IMR-90 (cell line): ENCODE measurements around the gene CYTH2.

Experiments used
- BHLHE40 ChIP-seq: fragments of 150-350 bp; IDR thresholded peaks from 2 replicates; pipeline ENCODE4 v1.6.1; 2016; ENCODE audit warnings: mild to moderate bottlenecking, low read depth, low read length
- CEBPB ChIP-seq: IDR thresholded peaks from 2 replicates; pipeline ENCODE4 v1.6.1; 2012; ENCODE audit warnings: low read depth, low read length, improper control_type of control experiment
- CHD1 ChIP-seq: IDR thresholded peaks from 2 replicates; pipeline ENCODE4 v1.6.1; 2012; ENCODE audit warnings: low read depth, low read length, improper control_type of control experiment
- CTCF ChIP-seq: conservative IDR thresholded peaks from 2 replicates; pipeline ENCODE4 v1.5.1; 2012; ENCODE audit warnings: mild to moderate bottlenecking, low read depth, low read length, improper control_type of control experiment
- FOS ChIP-seq: fragments of 150-350 bp; IDR thresholded peaks from 2 replicates; pipeline ENCODE4 v1.6.1; 2016; ENCODE audit warnings: low read depth, low read length
- MAFK ChIP-seq: IDR thresholded peaks from 2 replicates; pipeline ENCODE4 v1.6.1; 2012; ENCODE audit warnings: low read depth, low read length, improper control_type of control experiment
- MAZ ChIP-seq: IDR thresholded peaks from 2 replicates; pipeline ENCODE4 v1.6.1; 2012; ENCODE audit warnings: low read depth, mild to moderate bottlenecking, low read length, improper control_type of control experiment, moderate library complexity, borderline replicate concordance
- MXI1 ChIP-seq: IDR thresholded peaks from 2 replicates; pipeline ENCODE4 v1.6.1; 2012; ENCODE audit warnings: low read depth, mild to moderate bottlenecking, low read length, moderate library complexity, borderline replicate concordance
- POLR2A ChIP-seq: IDR thresholded peaks from 2 replicates; pipeline ENCODE4 v1.6.1; 2012; ENCODE audit warnings: mild to moderate bottlenecking, low read depth, low read length
- RAD21 ChIP-seq: IDR thresholded peaks from 2 replicates; pipeline ENCODE4 v1.6.1; 2012; ENCODE audit warnings: low read length, improper control_type of control experiment
- RCOR1 ChIP-seq: IDR thresholded peaks from 2 replicates; pipeline ENCODE4 v1.6.1; 2012; ENCODE audit warnings: mild to moderate bottlenecking, low read length, improper control_type of control experiment; ENCODE audit not compliant: insufficient replicate concordance
- RFX5 ChIP-seq: IDR thresholded peaks from 2 replicates; pipeline ENCODE4 v1.8.0; 2012; ENCODE audit warnings: low read depth, mild to moderate bottlenecking, low read length, moderate library complexity
- SMC3 ChIP-seq: fragments of 150-350 bp; IDR thresholded peaks from 2 replicates; pipeline ENCODE4 v1.6.1; 2016; ENCODE audit warnings: low read depth, mild to moderate bottlenecking, antibody characterized with exemption, low read length, moderate library complexity
- TF ChIP-seq, protein P1 (sequence below): fragments of 150-350 bp; IDR thresholded peaks from 2 replicates; pipeline ENCODE4 v1.6.1; 2017; ENCODE audit warnings: mild to moderate bottlenecking, antibody characterized with exemption, low read length, low read depth

- TF ChIP-seq CEBPB: no peak
- TF ChIP-seq CTCF: no peak
- no peak for TF ChIP-seq RAD21
- TF ChIP-seq, protein P1, sequence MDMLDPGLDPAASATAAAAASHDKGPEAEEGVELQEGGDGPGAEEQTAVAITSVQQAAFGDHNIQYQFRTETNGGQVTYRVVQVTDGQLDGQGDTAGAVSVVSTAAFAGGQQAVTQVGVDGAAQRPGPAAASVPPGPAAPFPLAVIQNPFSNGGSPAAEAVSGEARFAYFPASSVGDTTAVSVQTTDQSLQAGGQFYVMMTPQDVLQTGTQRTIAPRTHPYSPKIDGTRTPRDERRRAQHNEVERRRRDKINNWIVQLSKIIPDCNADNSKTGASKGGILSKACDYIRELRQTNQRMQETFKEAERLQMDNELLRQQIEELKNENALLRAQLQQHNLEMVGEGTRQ: no peak
- no peak for TF ChIP-seq POLR2A
- TF ChIP-seq CHD1: no peak
- no peak for TF ChIP-seq MXI1
- no peak for TF ChIP-seq MAFK
- TF ChIP-seq FOS: no peak
- no peak for TF ChIP-seq SMC3
- TF ChIP-seq BHLHE40: no peak
- no peak for TF ChIP-seq RCOR1
- TF ChIP-seq RFX5: no peak
- peak; percentile 87; the same call in 1 of the 2 replicates for TF ChIP-seq MAZ
Measured at GRCh38 chr19:48492925-48493717, 24.0 kb downstream of the CYTH2 start.
